ENCODE measurements around the gene CDC42EP1.

The CDC42EP1 gene

GRCh38 chr22:37555029-37555428 lies 5.3 kb upstream of the CDC42EP1 start:
- no peaks in the 10 kb centered on the region for H3F3A ChIP-seq (ENCODE audit: low read depth)
- H3K4me3 ChIP-seq (ENCODE audit: low read length, poor library complexity, severe bottlenecking), result no peak overlapping the region
- H3K9me3 ChIP-seq (ENCODE audit: insufficient read depth, low read depth, low read length), result no peaks in the 10 kb centered on the region
- no peaks in the 10 kb centered on the region for H3K79me2 ChIP-seq (ENCODE audit: insufficient read depth, low read length)
- H3K27me3 ChIP-seq (ENCODE audit: insufficient read depth, low read length, poor library complexity, severe bottlenecking), result no peaks in the 10 kb centered on the region
- no peaks in the 10 kb centered on the region for H3K9me2 ChIP-seq (replicated peaks; ENCODE audit: low read depth, low read length)
- H2AFZ ChIP-seq (ENCODE audit: low read length), result no peak overlapping the region
- no peaks in the 10 kb centered on the region for H3K36me3 ChIP-seq (ENCODE audit: insufficient read depth, low read length)
- TF ChIP-seq CTCF (conservative IDR thresholded peaks at IDR 0.05; ENCODE audit: low read length) (no peak), EZH2phosphoT487 (IDR thresholded peaks at IDR 0.05; ENCODE audit: borderline replicate concordance) (no peak)
- H3K4me1 ChIP-seq (ENCODE audit: insufficient read depth, low read length, poor library complexity, severe bottlenecking), result no peaks in the 10 kb centered on the region
- H3K4me2 ChIP-seq (ENCODE audit: low read depth, low read length, poor library complexity, severe bottlenecking), result no peak overlapping the region
- H3K9ac ChIP-seq (ENCODE audit: low read depth, low read length, poor library complexity, severe bottlenecking), result no peak overlapping the region
- H4K20me1 ChIP-seq (ENCODE audit: insufficient read depth, low read length, poor library complexity, severe bottlenecking), result no peaks in the 10 kb centered on the region

- no peaks in the 10 kb centered on the region for H3K79me2 ChIP-seq (ENCODE audit: insufficient read depth, low read length)
- H3F3A ChIP-seq (ENCODE audit: low read depth), result no peaks in the 10 kb centered on the region
- no peak overlapping the region for H3K9ac ChIP-seq (ENCODE audit: low read depth, low read length, poor library complexity, severe bottlenecking)
- no peak overlapping the region for H3K4me2 ChIP-seq (ENCODE audit: low read depth, low read length, poor library complexity, severe bottlenecking)
- no peaks in the 10 kb centered on the region for H3K27me3 ChIP-seq (ENCODE audit: insufficient read depth, low read length, poor library complexity, severe bottlenecking)
- no peaks in the 10 kb centered on the region for H3K9me2 ChIP-seq (replicated peaks; ENCODE audit: low read depth, low read length)
- no peaks in the 10 kb centered on the region for H3K36me3 ChIP-seq (ENCODE audit: insufficient read depth, low read length)
- no peaks in the 10 kb centered on the region for H3K9me3 ChIP-seq (ENCODE audit: insufficient read depth, low read depth, low read length)
- no peak overlapping the region for H2AFZ ChIP-seq (ENCODE audit: low read length)
- H3K4me3 ChIP-seq (ENCODE audit: low read length, poor library complexity, severe bottlenecking), result no peak overlapping the region
- no peaks in the 10 kb centered on the region for H4K20me1 ChIP-seq (ENCODE audit: insufficient read depth, low read length, poor library complexity, severe bottlenecking)
- H3K4me1 ChIP-seq (ENCODE audit: insufficient read depth, low read length, poor library complexity, severe bottlenecking), result no peaks in the 10 kb centered on the region
- no peak for TF ChIP-seq EZH2phosphoT487 (IDR thresholded peaks at IDR 0.05; ENCODE audit: borderline replicate concordance)
- no peak for TF ChIP-seq CTCF (conservative IDR thresholded peaks at IDR 0.05; ENCODE audit: low read length)
Observed at GRCh38 chr22:37556710-37557109, 3.6 kb upstream of the CDC42EP1 start.

DNA sequence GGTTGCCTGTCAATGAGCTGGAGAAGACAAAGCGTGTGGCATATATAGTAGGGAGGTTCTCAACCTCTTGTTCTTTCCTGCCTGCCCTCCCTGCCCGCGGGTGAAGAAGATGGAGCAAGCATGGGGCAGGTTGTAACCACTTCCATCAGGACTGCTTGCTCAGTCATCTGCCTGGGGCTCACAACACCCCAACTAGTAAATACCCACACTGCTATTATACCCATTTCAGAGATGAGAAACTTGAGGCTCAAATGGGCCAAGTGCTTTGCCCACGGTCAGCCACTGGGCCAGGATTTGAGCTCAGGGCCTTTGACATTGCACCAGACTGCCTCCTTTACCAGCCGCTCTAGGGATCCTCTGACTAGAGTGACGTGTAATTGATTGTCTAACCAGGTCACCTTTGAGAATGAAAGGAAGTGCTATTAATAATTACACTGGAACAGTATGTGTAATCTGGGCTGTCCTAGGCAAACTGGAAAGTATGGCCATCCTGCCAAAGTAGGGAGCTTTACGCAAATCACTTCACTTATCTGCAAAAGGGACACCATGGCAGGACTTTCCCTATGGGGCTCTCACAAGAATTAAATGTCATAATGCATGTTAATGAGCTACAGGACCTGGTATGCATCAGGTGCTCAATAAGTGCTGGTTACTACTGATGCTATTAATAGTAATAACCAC lies 2.8 kb upstream of the CDC42EP1 start:
- H3K9me3 ChIP-seq (ENCODE audit: insufficient read depth, low read depth, low read length), result no peaks in the 10 kb centered on the region
- H3K79me2 ChIP-seq (ENCODE audit: insufficient read depth, low read length), result no peaks in the 10 kb centered on the region
- H2AFZ ChIP-seq (ENCODE audit: low read length), result no peak overlapping the region
- no peaks in the 10 kb centered on the region for H3K4me1 ChIP-seq (ENCODE audit: insufficient read depth, low read length, poor library complexity, severe bottlenecking)
- no peaks in the 10 kb centered on the region for H3K36me3 ChIP-seq (ENCODE audit: insufficient read depth, low read length)
- TF ChIP-seq EZH2phosphoT487 (IDR thresholded peaks at IDR 0.05; ENCODE audit: borderline replicate concordance) (no peak), CTCF (conservative IDR thresholded peaks at IDR 0.05; ENCODE audit: low read length) (no peak)
- H4K20me1 ChIP-seq (ENCODE audit: insufficient read depth, low read length, poor library complexity, severe bottlenecking), result no peaks in the 10 kb centered on the region
- H3K4me2 ChIP-seq (ENCODE audit: low read depth, low read length, poor library complexity, severe bottlenecking), result no peak overlapping the region
- H3K27me3 ChIP-seq (ENCODE audit: insufficient read depth, low read length, poor library complexity, severe bottlenecking), result no peaks in the 10 kb centered on the region
- H3F3A ChIP-seq (ENCODE audit: low read depth), result no peaks in the 10 kb centered on the region
- no peak overlapping the region for H3K9ac ChIP-seq (ENCODE audit: low read depth, low read length, poor library complexity, severe bottlenecking)
- no peaks in the 10 kb centered on the region for H3K9me2 ChIP-seq (replicated peaks; ENCODE audit: low read depth, low read length)
- no peak overlapping the region for H3K4me3 ChIP-seq (ENCODE audit: low read length, poor library complexity, severe bottlenecking)
